Measurements from ENCODE around the gene TMEM182.

TMEM182 gene

DNA sequence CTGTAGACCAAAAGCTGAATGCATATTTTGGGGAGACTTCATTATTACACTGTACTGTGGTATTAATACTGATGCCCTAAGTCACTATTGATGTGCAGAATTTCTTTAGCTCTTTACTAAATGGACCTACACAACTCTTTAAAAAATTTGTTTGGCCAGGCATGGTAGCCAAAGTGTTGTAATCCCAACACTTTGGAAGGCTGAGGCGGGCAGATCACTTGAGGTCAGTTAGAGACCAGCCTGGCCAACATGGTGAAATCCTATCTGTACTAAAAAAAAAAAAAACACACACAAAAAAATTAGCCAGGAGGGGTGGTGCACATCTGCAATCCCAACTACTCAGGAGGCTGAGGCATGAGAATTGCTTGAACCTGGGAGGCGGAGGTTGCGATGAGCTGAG is 6.4 kb downstream of the TMEM182 start:
- no peak for DNase-seq (ENCODE audit: low read depth in 2 of 2)

DNA sequence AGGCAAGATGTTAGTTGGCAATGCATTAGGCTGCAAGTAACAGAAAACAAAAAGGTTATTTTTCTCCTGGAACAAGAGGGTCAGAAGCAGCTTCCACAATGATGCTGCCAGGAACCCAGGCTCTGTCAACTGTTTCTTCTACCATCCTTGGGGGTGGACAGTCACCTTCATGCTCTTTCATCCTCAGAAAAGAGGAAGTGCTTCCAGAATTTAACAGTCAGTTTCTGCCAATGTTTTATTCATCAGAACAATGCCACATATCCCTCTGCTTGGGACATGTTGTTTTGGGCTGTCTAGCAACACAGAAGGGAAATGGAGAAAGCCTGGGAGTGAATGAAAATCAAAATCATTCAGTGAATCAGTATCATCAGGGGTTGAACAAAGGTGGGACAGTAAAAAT is 7.1 kb downstream of the TMEM182 start:
- DNase-seq (ENCODE audit: low read depth in 2 of 2), result no peak

DNA sequence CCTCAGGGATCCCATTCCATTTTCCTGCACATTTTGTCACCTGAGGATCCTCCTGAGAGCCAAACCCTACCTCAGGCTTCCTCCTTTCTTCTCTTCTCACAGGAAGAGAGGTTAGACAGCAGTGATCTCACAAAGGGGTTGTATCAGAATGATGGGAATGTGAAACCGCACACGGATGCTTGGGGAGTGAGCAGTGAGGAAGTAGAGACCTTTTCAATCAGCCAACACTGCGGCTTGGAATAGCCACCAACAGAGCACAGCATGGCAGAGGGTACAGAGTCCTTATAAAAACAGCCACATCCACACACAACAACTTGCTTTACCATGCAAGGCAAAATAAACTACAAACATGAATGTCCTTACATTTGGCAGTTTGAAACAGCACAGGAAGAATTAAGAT is 8.7 kb downstream of the TMEM182 start:
- DNase-seq (ENCODE audit: low read depth in 2 of 2), result no peak

DNA sequence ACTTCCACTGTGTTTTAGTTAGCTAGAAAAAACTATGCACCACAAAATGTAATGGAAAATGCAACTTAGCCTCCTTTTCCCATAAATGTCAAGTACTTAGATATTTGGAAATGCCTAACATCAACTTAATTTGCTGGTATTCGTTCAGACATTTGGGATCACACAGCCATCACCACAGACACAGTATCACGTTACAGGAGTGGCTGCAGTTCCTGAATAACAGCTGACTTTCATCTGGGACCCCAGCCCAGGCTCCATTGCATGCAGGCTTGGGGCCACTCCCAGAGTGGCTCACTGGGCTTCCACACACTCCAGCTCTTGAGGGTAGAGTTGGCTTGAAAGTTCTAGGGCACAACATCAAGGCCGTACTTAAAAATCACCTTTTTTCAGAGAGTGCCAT is 9.3 kb downstream of the TMEM182 start:
- DNase-seq (ENCODE audit: low read depth in 2 of 2), result no peak

- no peak for DNase-seq (ENCODE audit: low read depth in 2 of 2)
These were observed 10.8 kb downstream of the TMEM182 start for GRCh38 chr2:102772659-102773058.

GRCh38 chr2:102773149-102773705 is 11.4 kb downstream of the TMEM182 start:
- DNase-seq (ENCODE audit: low read depth in 2 of 2), result no peak

- DNase-seq (ENCODE audit: low read depth in 2 of 2), result no peak
These were observed 16.4 kb downstream of the TMEM182 start for GRCh38 chr2:102778260-102778659.

DNA sequence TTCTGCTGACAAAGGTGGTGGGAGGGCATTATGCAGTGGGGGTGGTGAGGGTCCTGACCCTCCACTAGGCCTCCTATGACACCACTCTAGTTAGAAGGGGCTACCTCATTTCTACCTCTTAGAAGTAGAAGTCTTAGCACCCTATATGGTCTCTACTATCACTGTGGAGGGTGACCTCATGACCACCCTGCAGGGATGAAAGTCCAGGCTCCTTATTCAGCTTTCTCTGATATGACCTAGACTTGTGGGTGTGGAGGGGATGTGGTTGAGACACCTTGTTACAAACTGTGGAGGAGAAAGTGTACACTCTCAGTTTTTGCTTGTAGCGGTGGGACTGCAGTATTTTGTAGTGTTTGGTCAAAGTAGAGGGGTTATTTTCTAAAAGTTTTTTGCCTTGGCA is 18.6 kb downstream of the TMEM182 start:
- DNase-seq (ENCODE audit: low read depth in 2 of 2), result no peak

DNA sequence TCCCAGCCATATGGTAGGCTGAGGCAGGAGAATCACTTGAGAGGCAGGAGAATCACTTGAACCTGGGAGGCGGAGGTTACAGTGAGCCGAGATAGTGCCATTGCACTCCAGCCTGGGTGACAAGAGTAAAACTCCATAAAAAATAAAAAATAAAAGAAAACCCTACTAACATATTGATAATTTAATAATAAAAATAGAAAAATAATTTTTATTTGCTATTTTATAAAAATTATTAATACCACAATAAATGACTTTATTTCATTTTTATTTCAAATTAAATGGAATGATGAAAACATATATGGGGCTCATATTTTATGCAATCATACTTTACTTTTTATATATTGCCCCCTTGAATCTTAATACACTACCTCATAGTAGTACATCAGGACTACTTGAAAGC is 20.4 kb downstream of the TMEM182 start:
- no peak for DNase-seq (ENCODE audit: low read depth in 2 of 2)

DNA sequence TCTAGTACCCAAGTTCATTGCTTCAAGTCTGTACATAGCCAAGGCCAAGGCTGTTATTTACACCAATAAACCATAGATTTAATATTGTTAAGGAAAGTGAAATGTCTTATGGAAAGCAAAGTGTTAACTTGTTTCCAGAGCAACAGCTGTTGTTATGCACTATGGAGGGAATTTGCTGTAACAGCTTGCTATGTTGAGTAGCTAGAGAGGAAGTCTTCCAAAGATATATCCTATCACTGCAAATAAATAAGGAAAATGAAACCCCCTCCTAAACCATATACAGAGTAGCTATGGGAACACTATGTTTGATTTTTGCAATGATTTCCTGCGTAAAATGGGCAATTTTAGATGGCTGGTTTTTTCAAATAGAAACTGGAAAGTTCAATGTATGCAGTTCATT is 21.1 kb downstream of the TMEM182 start:
- DNase-seq (ENCODE audit: low read depth in 2 of 2), result no peak

DNA sequence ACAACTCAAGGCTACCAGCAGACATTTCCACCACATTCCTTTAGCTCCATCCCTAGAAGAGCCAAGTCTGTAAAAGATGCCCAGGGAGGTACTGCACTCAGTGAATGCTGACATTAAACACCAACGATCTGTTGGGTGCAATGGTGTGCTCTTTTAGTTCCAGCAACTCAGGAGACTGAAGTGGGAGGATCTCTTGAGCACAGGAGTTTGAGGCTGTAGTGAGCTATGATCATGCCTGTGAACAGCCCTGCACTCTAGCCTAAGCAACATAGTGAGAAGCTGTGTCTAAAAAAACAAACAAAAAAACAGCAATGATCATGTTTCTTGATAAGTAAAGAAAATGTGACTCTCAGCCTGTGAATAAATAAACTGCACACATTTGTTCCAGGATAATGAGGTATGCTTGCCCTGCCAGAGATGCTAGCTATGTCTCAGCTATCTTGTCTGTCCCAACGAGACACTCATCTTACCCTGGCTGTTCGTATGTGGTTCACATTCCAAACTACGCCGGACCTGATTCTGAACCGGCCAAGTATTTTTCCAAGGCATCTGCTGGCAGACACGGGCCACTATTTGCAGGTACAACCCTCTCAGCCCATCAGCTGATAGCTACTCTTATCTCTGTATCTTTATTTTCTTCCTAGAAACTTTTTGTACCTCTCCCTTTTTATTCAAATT is 21.8 kb downstream of the TMEM182 start:
- no peak for DNase-seq (ENCODE audit: low read depth in 2 of 2)

DNA sequence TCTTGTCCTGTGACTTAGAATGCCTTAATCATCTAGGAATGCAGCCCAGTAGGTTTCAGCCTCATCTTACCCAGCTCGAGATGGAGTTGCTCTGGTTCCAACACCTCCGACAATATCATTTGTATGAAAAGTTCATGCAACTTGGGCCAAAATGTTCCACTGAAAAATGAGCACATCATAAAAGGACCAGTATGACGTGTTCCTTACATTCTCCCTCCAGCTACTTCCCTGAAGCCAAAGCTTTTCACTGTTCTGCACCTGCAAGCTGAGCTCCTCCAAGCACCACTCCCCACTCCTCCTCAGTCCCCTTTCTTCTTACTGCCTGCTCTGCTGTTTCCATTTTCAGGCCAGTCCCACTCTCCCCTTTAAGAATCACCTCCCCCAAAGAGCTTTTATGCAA is 23.1 kb downstream of the TMEM182 start:
- DNase-seq (ENCODE audit: low read depth in 2 of 2), result no peak

DNA sequence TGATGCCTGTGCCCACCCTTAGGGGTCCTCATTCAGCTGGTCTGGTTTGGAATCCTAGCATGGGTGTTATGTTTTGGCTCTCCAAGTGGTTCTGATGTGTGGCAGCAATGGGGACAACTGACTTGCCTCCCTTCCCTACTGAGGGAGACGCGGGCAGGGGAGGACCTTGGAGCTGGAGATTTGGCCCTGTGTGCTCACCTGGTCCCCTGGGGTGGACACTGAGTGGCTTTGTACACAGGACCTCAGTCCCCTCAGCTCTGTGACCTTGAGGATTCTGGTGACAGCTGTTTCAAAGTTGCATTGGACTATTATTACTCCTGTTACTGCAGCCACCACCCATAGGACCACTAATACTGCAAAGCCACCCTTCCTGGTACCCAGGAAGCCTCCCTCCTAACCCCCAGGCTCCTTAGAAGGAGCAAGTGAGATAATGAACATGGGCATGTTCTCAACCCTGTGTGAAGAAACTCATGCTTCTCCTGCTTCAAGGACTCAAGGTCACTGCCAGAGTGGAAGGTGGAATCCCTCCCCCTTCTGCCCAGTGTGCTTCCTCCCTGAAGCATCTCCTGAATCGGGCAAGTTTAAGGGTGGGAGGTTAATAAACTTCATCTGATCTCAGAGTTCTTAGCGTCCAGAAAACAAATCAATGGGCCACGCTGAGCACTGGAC is 26.5 kb downstream of the TMEM182 start:
- DNase-seq (ENCODE audit: low read depth in 2 of 2), result no peak

DNA sequence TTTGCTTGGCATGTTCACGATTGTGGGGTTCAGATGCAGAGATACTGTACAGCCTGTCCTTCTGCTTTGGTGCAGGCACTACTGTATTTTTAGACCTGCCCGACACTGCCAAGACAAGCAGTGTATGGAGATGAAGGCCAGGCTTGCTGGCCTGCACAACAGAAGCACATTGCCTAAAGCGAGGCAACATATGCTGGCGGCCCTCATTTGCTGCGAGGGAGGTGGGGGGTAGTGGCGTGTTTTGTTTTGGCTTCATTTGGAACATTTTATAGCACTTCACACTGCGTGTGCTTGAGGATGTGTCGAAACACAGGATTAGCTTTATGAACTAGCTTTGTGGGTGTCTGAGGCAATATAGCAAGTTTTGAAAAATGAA is 27.0 kb downstream of the TMEM182 start:
- DNase-seq (ENCODE audit: low read depth in 2 of 2), result no peak

GRCh38 chr2:102789349-102790090 is 27.7 kb downstream of the TMEM182 start:
- DNase-seq (ENCODE audit: low read depth in 2 of 2), result no peak

DNA sequence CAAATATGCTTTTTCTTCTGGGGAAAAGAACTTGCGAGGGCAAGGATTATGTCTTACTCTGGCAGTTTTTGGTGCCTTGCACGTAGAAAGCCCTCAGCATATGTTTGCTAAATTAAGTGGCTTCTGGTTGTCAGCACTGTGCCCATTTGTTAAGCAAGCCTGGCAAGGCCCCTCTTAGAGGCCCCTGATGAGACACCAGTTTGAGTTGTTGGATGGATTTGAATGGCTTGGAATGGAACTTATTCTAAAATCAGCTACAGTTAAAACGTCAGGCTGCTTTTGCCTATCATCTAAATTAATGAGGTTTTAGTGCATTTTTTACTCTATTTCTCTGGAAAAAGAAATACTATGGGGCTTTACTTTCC is 28.2 kb downstream of the TMEM182 start:
- DNase-seq (ENCODE audit: low read depth in 2 of 2), result no peak

GRCh38 chr2:102792568-102793208 is 30.9 kb downstream of the TMEM182 start:
- no peak for DNase-seq (ENCODE audit: low read depth in 2 of 2)

GRCh38 chr2:102795641-102796040 is 33.8 kb downstream of the TMEM182 start:
- DNase-seq (ENCODE audit: low read depth in 2 of 2), result no peak

DNA sequence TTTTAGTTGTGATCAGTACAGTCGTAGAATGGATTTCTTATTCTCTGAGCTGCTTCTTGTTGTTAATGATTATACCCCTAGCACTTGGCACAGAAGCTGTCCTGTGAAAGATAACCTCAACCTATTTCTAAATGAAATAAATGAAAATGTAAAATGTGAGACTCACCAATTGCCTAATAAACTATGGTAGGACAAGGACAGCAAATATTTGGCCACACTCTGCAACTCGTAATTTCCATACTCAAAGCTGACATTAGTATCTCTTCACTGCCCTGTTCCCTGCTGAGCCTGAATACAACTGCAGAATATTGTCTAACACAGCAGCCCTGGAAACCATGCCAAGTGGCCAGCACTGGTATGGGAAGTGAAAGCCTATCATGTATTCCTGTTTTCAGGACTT is 34.5 kb downstream of the TMEM182 start:
- no peak for DNase-seq (ENCODE audit: low read depth in 2 of 2)

DNA sequence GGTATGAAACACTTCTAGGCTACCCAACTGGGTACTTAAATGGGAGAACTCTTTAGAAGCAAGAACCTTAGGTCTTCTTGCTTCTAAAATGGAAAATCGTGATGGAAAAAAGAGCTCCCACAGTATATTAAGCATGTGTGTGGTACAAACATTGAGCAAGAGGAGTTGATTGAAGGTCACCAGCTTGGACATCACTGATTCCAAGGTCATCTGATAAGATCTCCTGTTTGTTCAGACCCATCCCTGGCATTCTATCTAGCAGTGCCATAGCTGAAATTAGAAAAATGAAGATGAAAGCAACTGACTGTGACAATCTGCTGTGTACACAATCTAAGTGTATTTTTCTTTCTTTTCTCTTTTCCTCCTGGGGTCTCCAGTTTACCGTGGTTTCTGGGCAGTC is 35.7 kb downstream of the TMEM182 start:
- no peak for DNase-seq (ENCODE audit: low read depth in 2 of 2)

DNA sequence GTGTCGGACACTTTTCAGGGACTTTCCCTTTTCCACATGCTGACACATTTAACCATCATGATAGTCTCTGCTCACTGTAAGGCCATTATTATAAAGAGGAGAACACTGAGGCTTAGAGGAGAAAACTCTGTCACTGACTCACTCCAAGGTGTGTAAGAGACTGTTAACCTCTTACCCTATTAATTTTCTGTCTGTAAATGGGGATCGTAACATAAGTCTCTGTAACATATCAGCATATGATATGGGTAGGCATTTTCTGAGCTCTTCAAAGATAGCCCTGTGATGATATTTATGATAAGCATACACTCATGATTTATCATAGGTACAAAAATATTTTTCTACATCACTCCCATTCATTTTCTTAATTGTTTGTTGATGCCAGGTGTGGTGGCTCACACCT is 36.4 kb downstream of the TMEM182 start:
- no peak for DNase-seq (ENCODE audit: low read depth in 2 of 2)

- no peak for DNase-seq (ENCODE audit: low read depth in 2 of 2)
These were observed 39.4 kb downstream of the TMEM182 start for GRCh38 chr2:102801098-102801718.

All from stimulated activated CD8-positive, alpha-beta memory T cell treated with anti-CD3 and anti-CD28 coated beads, Interleukin-7, amount 100 ng/mL, for 1 hour (primary cell).